Mesenchymal stem cell (in vitro differentiated cells and primary cell): ENCODE data around the gene PANK4.

ENCODE experiments used
- DNase-seq: peaks from one replicate; pipeline ENCODE4 v3.0.0-alpha.2; 2013
- H2AFZ ChIP-seq: one replicate; pipeline ENCODE4 v1.6.1; 2013; ENCODE audit warnings: low read depth, mild to moderate bottlenecking, control low read depth, inconsistent platforms, low read length, moderate library complexity
- H2AK5ac ChIP-seq: 2 replicates; pipeline ENCODE4 v1.6.1; 2013; ENCODE audit warnings: low read length, moderate library complexity, mild to moderate bottlenecking, inconsistent platforms; ENCODE audit not compliant: severe bottlenecking
- H2BK120ac ChIP-seq: one replicate; pipeline ENCODE4 v1.6.1; 2013; ENCODE audit warnings: low read depth, mild to moderate bottlenecking, inconsistent platforms, low read length, moderate library complexity
- H2BK12ac ChIP-seq, 2 experiments: one replicate each; pipeline ENCODE4 v1.6.1; 2013; ENCODE audit warnings: inconsistent platforms in 2 of 2, low read length in 2 of 2, mild to moderate bottlenecking in 2 of 2, moderate library complexity in 2 of 2, control low read depth in 1 of 2
- H2BK15ac ChIP-seq: one replicate; pipeline ENCODE4 v1.6.1; 2013; ENCODE audit warnings: mild to moderate bottlenecking, low read depth, inconsistent platforms; ENCODE audit not compliant: poor library complexity, severe bottlenecking
- H2BK5ac ChIP-seq: 2 replicates; pipeline ENCODE4 v1.6.1; 2013; ENCODE audit warnings: low read depth, mild to moderate bottlenecking, low read length, control low read depth, inconsistent platforms; ENCODE audit not compliant: poor library complexity, severe bottlenecking
- H3K14ac ChIP-seq, 2 experiments: one replicate each; pipeline ENCODE4 v1.6.1; 2013; ENCODE audit warnings: inconsistent platforms in 2 of 2, low read length in 2 of 2, control low read depth in 1 of 2, mild to moderate bottlenecking in 1 of 2, moderate library complexity in 1 of 2
- H3K18ac ChIP-seq, 2 experiments: one replicate each; pipeline ENCODE4 v1.6.1; 2013; ENCODE audit warnings: inconsistent platforms in 2 of 2, low read length in 2 of 2, control low read depth in 1 of 2, low read depth in 1 of 2, mild to moderate bottlenecking in 1 of 2
- H3K23ac ChIP-seq, 2 experiments: one replicate each; pipeline ENCODE4 v1.6.1; 2013; ENCODE audit warnings: inconsistent platforms in 2 of 2, low read length in 2 of 2, mild to moderate bottlenecking in 2 of 2, moderate library complexity in 2 of 2, control low read depth in 1 of 2
- H3K27ac ChIP-seq: 2 replicates; pipeline ENCODE4 v1.5.1; 2013; ENCODE audit warnings: mild to moderate bottlenecking, moderate library complexity, low read length, control low read depth, inconsistent platforms; ENCODE audit not compliant: poor library complexity, severe bottlenecking
- H3K27me3 ChIP-seq, 2 experiments: 2 replicates each; pipeline versions ENCODE4 v1.6.1 to v1.7.0; 2013; ENCODE audit warnings: low read length in 2 of 2, mild to moderate bottlenecking in 2 of 2, moderate library complexity in 2 of 2, control low read depth in 1 of 2, inconsistent platforms in 1 of 2; ENCODE audit not compliant: control insufficient read depth in 1 of 2, insufficient read depth in 1 of 2
- H3K36me3 ChIP-seq, 2 experiments: 2 replicates each; pipeline versions ENCODE4 v1.6.1 to v1.7.0; 2013; ENCODE audit warnings: low read length in 2 of 2, control low read depth in 1 of 2, inconsistent platforms in 1 of 2, low read depth in 1 of 2, mild to moderate bottlenecking in 1 of 2; ENCODE audit not compliant: insufficient read depth in 2 of 2, control insufficient read depth in 1 of 2
- H3K4ac ChIP-seq, 2 experiments: one replicate each; pipeline ENCODE4 v1.6.1; 2013; ENCODE audit warnings: inconsistent platforms in 2 of 2, low read length in 2 of 2, mild to moderate bottlenecking in 2 of 2, moderate library complexity in 2 of 2, control low read depth in 1 of 2, low read depth in 1 of 2
- H3K4me1 ChIP-seq: 2 replicates; pipeline ENCODE4 v1.6.1; 2013; ENCODE audit warnings: low read depth, low read length, control low read depth; ENCODE audit not compliant: control insufficient read depth, insufficient read depth
- H3K4me2 ChIP-seq: 2 replicates; pipeline ENCODE4 v1.6.1; 2013; ENCODE audit warnings: low read length, mild to moderate bottlenecking, inconsistent platforms; ENCODE audit not compliant: poor library complexity, severe bottlenecking
- H3K4me3 ChIP-seq, 2 experiments: 2 replicates each; pipeline versions ENCODE4 v1.5.1 to v1.7.0; 2013; ENCODE audit warnings: low read length in 2 of 2, mild to moderate bottlenecking in 2 of 2, control low read depth in 1 of 2, low read depth in 1 of 2; ENCODE audit not compliant: insufficient read depth in 1 of 2
- H3K79me1 ChIP-seq: replicated peaks from 2 replicates; pipeline ENCODE4 v1.6.1; 2013; ENCODE audit warnings: mild to moderate bottlenecking, control low read depth, low read length, inconsistent platforms; ENCODE audit not compliant: poor library complexity, severe bottlenecking
- H3K9ac ChIP-seq: 2 replicates; pipeline ENCODE4 v1.7.0; 2013; ENCODE audit warnings: mild to moderate bottlenecking, low read length, moderate library complexity
- H3K9me3 ChIP-seq: 2 replicates; pipeline ENCODE4 v1.7.0; 2013; ENCODE audit warnings: mild to moderate bottlenecking, low read length; ENCODE audit not compliant: control insufficient read depth
- H4K8ac ChIP-seq: one replicate; pipeline ENCODE4 v1.6.1; 2013; ENCODE audit warnings: inconsistent platforms, mild to moderate bottlenecking, low read length, moderate library complexity
- H4K91ac ChIP-seq: one replicate; pipeline ENCODE4 v1.6.1; 2013; ENCODE audit warnings: mild to moderate bottlenecking, low read length, inconsistent platforms
- WGBS: methylation state at CpG from one replicate; pipeline ENCODE4 v1.1.7; 2013; ENCODE audit warnings: mixed read lengths; 5-methylcytosine and 5-hydroxymethylcytosine counted together

PANK4 gene

GRCh38 chr1:2557482-2558400 is 31.3 kb upstream of the PANK4 start:
- no peak overlapping the region for H3K4me2 ChIP-seq
- no peak for DNase-seq
- H3K27me3 ChIP-seq = no peaks in the 10 kb centered on the region
- H3K79me1 ChIP-seq = peaks cover 14% of the 10 kb centered on the region
- H2BK5ac ChIP-seq = no peak overlapping the region
- H3K23ac ChIP-seq = no peak overlapping the region
- no peak overlapping the region for H3K14ac ChIP-seq
- 87% methylated on average over 28 of the region's 30 CpGs for WGBS
- H4K8ac ChIP-seq = no peak overlapping the region
- no peaks in the 10 kb centered on the region for H3K9me3 ChIP-seq
- peaks cover 42% of the 10 kb centered on the region for H3K4me1 ChIP-seq
- H3K27ac ChIP-seq = no peak overlapping the region
- H2AFZ ChIP-seq = no peak overlapping the region
- no peak overlapping the region for H3K18ac ChIP-seq
- H2BK15ac ChIP-seq = no peak overlapping the region
- peak overlapping the region; percentile 70 for H2AK5ac ChIP-seq
- H3K4ac ChIP-seq = no peak overlapping the region
- H3K36me3 ChIP-seq = peaks cover 37 to 46% of the 10 kb centered on the region in 2 experiments
- H4K91ac ChIP-seq = no peak overlapping the region
- H3K9ac ChIP-seq = peak overlapping the region; percentile 95
- peak overlapping the region in 1 of 2 experiments; percentile 91 for H3K4me3 ChIP-seq
- no peak overlapping the region for H2BK120ac ChIP-seq
- no peak overlapping the region for H2BK12ac ChIP-seq

- Histone ChIP-seq H2BK5ac (peak overlapping the region; percentile 19), H4K91ac (no peak overlapping the region), H4K8ac (no peak overlapping the region), H3K4me2 (peak overlapping the region; percentile 73), H3K18ac (no peak overlapping the region), H3K79me1 (peaks cover 14% of the 10 kb centered on the region), H3K27ac (peak overlapping the region; percentile 46), H3K9me3 (no peaks in the 10 kb centered on the region), H3K4me3 (peak overlapping the region; percentile 45 to 91), H3K4me1 (peaks cover 42% of the 10 kb centered on the region), H3K4ac (no peak overlapping the region), H3K9ac (peak overlapping the region; percentile 95), H2AFZ (no peak overlapping the region), H2BK15ac (no peak overlapping the region), H2BK120ac (no peak overlapping the region), H3K14ac (no peak overlapping the region), H3K36me3 (peaks cover 34 to 37% of the 10 kb centered on the region in 2 experiments), H2BK12ac (no peak overlapping the region), H3K27me3 (no peaks in the 10 kb centered on the region), H2AK5ac (peak overlapping the region; percentile 70), H3K23ac (no peak overlapping the region)
- 86% methylated on average over 21 of the region's 24 CpGs for WGBS
- DNase-seq = no peak
These were observed 30.5 kb upstream of the PANK4 start for GRCh38 chr1:2556678-2557481.

DNA sequence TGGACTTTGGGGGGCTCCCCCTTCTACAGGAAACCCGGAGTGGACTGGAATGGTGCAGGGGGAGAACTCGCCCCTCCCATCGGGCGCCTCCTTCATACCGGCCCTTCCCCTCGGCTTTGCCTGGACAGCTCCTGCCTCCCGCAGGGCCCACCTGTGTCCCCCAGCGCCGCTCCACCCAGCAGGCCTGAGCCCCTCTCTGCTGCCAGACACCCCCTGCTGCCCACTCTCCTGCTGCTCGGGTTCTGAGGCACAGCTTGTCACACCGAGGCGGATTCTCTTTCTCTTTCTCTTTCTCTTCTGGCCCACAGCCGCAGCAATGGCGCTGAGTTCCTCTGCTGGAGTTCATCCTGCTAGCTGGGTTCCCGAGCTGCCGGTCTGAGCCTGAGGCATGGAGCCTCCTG is 29.9 kb upstream of the PANK4 start, which contains the start of gene TNFRSF14:
TSS of gene TNFRSF14 (plus strand) at position 95 of the 401 bp plus-strand sequence. CDS start at position 389, 294 bp downstream.
- peak; percentile 53 for DNase-seq
- peaks cover 42% of the 10 kb centered on the region for H3K4me1 ChIP-seq

More for the DNA sequence above, 29.9 kb upstream of the PANK4 start, which contains the start of gene TNFRSF14:
- Histone ChIP-seq H3K9ac (peak within 1 kb of the TSS; percentile 95), H4K91ac (no peak within 1 kb of the TSS), H2BK15ac (no peak within 1 kb of the TSS), H3K79me1 (peaks cover 14% of the 10 kb centered on the region), H4K8ac (no peak within 1 kb of the TSS), H3K4ac (no peak within 1 kb of the TSS), H3K14ac (no peak within 1 kb of the TSS), H2BK12ac (no peak within 1 kb of the TSS), H3K18ac (no peak within 1 kb of the TSS), H3K4me2 (peak within 1 kb of the TSS; percentile 73), H2BK120ac (no peak within 1 kb of the TSS), H3K36me3 (peaks cover 28 to 31% of the 10 kb centered on the region in 2 experiments), H2AFZ (no peak within 1 kb of the TSS), H3K27ac (peak within 1 kb of the TSS; percentile 46), H2AK5ac (peak within 1 kb of the TSS; percentile 70), H2BK5ac (peak within 1 kb of the TSS; percentile 19), H3K9me3 (no peaks in the 10 kb centered on the region), H3K4me3 (peak within 1 kb of the TSS; percentile 45 to 91), H3K27me3 (no peaks in the 10 kb centered on the region), H3K23ac (no peak within 1 kb of the TSS)
- 67% methylated on average over 16 of the region's 16 CpGs for WGBS
